ENCODE results near the gene NECTIN2. TPM values are rescaled to one million over a fixed set of nuclear protein-coding genes. Genes with fewer than 3 reads are reported as not detected.

NECTIN2 gene
- total RNA-seq, 1 donor from 2014 or later = 54.2 TPM

DNA sequence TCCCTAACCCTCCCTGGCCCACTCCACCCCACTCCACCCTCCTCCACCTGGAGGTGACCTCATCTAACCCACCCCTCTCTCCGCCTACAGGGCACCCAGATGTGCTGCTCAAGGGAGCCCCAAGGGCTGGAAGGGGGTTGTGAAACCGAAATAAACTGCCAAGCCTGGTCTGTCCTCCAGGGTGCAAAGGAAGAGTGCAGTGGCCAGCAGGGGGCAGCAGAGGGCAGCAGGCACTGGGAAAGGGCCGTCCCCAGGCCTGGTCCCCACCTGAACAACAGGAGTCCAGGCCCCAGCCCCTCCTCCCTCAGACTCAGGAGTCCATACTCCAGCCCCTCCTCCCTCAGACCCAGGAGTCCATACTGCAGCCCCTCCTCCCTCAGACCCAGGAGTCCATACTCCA, 45.6 kb upstream of the NECTIN2 start:
- Histone ChIP-seq H3K36me3 (no peaks in the 10 kb centered on the region), H3K9me3 (ENCODE audit: low read depth) (no peaks in the 10 kb centered on the region), H2AFZ (replicated peaks) (no peak overlapping the region), H3K4me3 (no peak overlapping the region), H3K9ac (no peak overlapping the region), H3K27me3 (no peaks in the 10 kb centered on the region), H3K4me1 (peaks cover 7% of the 10 kb centered on the region), H3F3A (ENCODE audit: low read depth) (peaks cover 10% of the 10 kb centered on the region), H4K20me1 (ENCODE audit: low read depth) (no peaks in the 10 kb centered on the region), H3K27ac (no peak overlapping the region), H3K79me2 (ENCODE audit: low read depth) (no peaks in the 10 kb centered on the region), H3K4me2 (no peak overlapping the region)
- H3K27me3 Mint-ChIP-seq (ENCODE audit: insufficient read depth, low read depth) = peaks cover 2% of the 10 kb centered on the region
- H3K9me3 Mint-ChIP-seq = no peaks in the 10 kb centered on the region
- peak; percentile 92 for DNase-seq (ENCODE audit: low spot score)
- no peak overlapping the region for H3K4me3 Mint-ChIP-seq
- no peaks in the 10 kb centered on the region for H3K36me3 Mint-ChIP-seq
- no peak for TF ChIP-seq EZH2 (IDR thresholded peaks at IDR 0.05)
- peak; percentile 94 for TF ChIP-seq CTCF (IDR thresholded peaks at IDR 0.05)
- peaks cover 14% of the 10 kb centered on the region for H3K4me1 Mint-ChIP-seq
- no peak overlapping the region for H3K27ac Mint-ChIP-seq

DNA sequence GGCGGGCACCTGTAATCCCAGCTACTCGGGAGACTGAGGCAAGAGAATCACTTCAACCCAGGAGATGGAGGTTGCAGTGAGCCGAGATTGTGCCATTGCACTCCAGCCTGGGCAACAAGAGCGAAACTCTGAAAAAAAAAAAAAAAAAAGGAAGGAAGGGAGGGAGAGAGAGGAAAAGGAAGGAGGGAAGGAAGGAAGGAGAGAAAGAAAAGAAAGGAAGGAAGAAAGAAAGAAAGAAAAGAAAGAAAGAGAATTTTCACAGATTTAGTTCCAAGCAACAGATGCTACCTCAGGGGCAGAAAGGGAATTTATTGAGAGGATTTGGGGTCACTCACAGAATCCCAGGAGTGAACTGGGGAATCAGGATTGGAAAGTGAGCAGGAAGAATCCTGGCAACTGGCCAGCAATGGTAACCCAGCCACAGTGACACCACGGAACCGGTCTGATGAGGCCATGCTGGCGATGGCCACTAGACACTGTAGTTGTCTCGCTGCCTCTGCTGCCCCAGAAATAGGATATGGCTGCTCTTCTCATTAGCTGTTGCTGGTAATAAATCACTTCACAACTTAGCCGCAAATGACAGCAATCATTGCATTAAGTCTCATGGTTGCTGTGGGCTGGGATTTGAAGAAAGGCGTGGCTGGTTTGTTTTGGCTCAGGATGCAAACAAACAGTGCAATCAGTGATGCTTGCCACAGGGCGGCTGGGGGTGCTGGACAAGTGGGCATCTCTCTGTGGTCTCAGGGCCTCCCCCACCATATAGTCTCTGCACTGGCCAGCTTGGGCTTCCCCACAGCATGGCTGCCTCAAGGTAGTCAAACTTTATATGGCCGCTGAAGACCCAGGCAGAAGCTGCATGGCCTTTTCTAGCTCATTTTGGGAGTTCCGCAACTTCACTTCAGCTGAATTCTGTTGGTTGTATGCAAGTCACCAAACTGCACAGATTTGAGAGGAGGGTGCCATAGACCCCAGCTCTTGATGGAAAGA, 42.4 kb upstream of the NECTIN2 start:
- no peak overlapping the region for H3K4me3 ChIP-seq
- Mint-ChIP-seq H3K27ac (no peak overlapping the region), H3K36me3 (no peaks in the 10 kb centered on the region), H3K9me3 (no peaks in the 10 kb centered on the region), H3K4me1 (peaks cover 21% of the 10 kb centered on the region), H3K4me3 (no peak overlapping the region), H3K27me3 (ENCODE audit: insufficient read depth, low read depth) (peaks cover 12% of the 10 kb centered on the region)
- no peak overlapping the region for H3K4me2 ChIP-seq
- H3K79me2 ChIP-seq (ENCODE audit: low read depth) = no peaks in the 10 kb centered on the region
- H3K36me3 ChIP-seq = no peaks in the 10 kb centered on the region
- DNase-seq (ENCODE audit: low spot score) = no peak
- H3K27ac ChIP-seq = no peak overlapping the region
- H3K9me3 ChIP-seq (ENCODE audit: low read depth) = no peaks in the 10 kb centered on the region
- no peaks in the 10 kb centered on the region for H4K20me1 ChIP-seq (ENCODE audit: low read depth)
- H3K9ac ChIP-seq = no peak overlapping the region
- no peaks in the 10 kb centered on the region for H3K27me3 ChIP-seq
- peaks cover 24% of the 10 kb centered on the region for H3F3A ChIP-seq (ENCODE audit: low read depth)
- no peak for TF ChIP-seq EZH2 (IDR thresholded peaks at IDR 0.05)
- TF ChIP-seq EZH2phosphoT487 (IDR thresholded peaks at IDR 0.05) = no peak
- no peak for TF ChIP-seq CTCF (IDR thresholded peaks at IDR 0.05)
- peaks cover 12% of the 10 kb centered on the region for H3K4me1 ChIP-seq
- no peak overlapping the region for H2AFZ ChIP-seq (replicated peaks)

- Histone ChIP-seq H3K4me1 (peaks cover 22% of the 10 kb centered on the region), H3K79me2 (ENCODE audit: low read depth) (no peaks in the 10 kb centered on the region), H3K9ac (no peak overlapping the region), H4K20me1 (ENCODE audit: low read depth) (no peaks in the 10 kb centered on the region), H2AFZ (replicated peaks) (no peak overlapping the region), H3K9me3 (ENCODE audit: low read depth) (no peaks in the 10 kb centered on the region), H3K4me2 (no peak overlapping the region), H3K4me3 (no peak overlapping the region), H3K27ac (no peak overlapping the region), H3K36me3 (no peaks in the 10 kb centered on the region), H3K27me3 (peaks cover 6% of the 10 kb centered on the region), H3F3A (ENCODE audit: low read depth) (peaks cover 27% of the 10 kb centered on the region)
- H3K4me3 Mint-ChIP-seq = peak overlapping the region; percentile 51
- no peaks in the 10 kb centered on the region for H3K36me3 Mint-ChIP-seq
- no peak for DNase-seq (ENCODE audit: low spot score)
- TF ChIP-seq EZH2 (IDR thresholded peaks at IDR 0.05) (no peak), EZH2phosphoT487 (IDR thresholded peaks at IDR 0.05) (no peak), CTCF (IDR thresholded peaks at IDR 0.05) (no peak)
- no peaks in the 10 kb centered on the region for H3K9me3 Mint-ChIP-seq
- peaks cover 37% of the 10 kb centered on the region for H3K4me1 Mint-ChIP-seq
- peak overlapping the region; percentile 57 for H3K27ac Mint-ChIP-seq
- H3K27me3 Mint-ChIP-seq (ENCODE audit: insufficient read depth, low read depth) = peaks cover 20% of the 10 kb centered on the region
These were observed 39.8 kb upstream of the NECTIN2 start for GRCh38 chr19:44806291-44806690.
